Inferior parietal cortex (tissue), 1 donor: ENCODE measurements around the gene USHBP1.

Source experiments
- DNase-seq: peaks from one replicate; pipeline ENCODE4 v3.0.0-alpha.2; 2016; ENCODE audit errors: extremely low spot score

USHBP1 gene

DNA sequence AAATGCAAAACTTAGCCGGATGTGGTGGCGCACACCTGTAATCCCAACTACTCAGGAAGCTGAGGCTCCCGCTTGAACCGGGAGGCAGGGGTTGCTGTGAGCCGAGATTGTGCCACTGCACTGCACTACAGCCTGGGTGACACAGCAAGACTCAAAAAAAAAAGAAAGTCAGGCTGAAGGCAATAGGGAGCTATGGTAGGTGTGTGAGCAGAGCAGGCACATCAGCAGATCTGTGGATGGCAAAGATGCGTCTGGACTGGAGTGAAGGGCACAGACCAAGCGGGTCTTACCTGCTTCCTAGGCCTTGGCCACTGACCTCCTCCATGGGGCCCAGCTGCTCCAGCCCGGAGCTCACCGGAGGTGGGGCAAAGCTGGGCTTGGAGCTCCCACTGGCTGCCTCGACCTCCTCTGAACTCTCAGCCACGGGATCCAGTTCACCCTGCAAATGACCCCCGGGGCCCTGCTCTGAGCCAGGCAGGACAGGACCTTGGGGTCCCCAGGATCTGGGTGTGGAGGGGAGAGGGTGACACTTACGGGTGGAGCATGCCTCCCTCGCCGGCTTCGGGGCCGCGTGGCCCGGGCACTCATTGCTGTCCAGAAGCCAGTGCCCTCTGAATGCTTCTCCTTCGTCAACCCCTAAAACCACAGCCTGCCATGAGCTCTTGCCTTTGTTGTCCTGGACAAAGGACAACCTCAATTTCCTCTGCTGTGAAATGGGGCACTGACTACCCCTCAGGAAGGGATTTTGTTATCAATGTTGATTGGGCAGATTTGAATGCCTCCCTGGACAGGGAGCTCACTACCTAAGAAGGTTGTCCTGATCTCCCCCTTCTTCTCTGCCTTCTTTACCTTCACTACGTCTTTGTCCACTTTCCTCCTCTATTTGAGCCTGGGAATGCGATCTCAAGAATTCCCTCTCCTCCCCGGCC is 569 bp downstream of the USHBP1 start:
- no peak for DNase-seq

DNA sequence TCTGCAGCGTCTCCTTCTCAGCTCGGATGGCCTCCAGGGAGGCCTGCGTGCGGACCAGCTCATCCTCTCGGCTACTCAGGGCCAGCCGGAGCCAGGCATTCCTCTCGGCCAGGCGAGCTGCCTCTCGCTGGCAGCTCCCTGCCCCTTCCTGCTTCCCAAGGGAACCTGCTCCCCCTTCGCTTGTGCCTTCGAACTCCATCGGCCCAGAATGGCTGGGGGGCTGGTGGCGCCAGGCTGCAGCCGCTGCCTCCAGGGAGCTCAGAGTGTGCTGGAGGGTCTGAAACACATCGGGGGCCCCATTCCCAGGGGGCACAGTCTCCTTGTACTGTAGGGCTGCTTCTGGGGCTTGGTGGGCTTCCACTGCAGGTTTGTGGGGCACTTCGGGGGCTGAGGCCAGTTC is 2.0 kb downstream of the USHBP1 start:
- no peak for DNase-seq

- peak; percentile 61 for DNase-seq
Measured at GRCh38 chr19:17260842-17261325, 3.7 kb downstream of the USHBP1 start.

DNA sequence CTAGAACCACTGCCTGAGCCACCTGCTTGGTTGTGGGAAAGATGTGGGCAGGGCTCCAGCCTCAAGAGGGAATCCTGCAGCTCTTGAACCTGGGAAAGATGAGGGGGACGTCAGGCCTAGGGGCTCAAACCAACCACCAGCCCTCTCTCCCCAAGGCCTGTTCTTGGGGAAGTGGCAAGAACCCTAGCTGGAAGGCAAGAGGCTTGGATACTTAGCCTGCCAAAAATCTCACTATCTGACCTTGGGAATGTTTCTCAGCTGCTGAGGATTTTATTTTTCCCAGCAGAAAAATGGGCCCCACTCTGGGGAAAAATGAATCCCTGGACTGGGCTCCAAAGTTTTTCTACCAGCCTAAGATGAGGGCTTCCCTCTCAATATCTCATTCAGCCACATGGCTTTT is 4.6 kb downstream of the USHBP1 start:
- no peak for DNase-seq

DNA sequence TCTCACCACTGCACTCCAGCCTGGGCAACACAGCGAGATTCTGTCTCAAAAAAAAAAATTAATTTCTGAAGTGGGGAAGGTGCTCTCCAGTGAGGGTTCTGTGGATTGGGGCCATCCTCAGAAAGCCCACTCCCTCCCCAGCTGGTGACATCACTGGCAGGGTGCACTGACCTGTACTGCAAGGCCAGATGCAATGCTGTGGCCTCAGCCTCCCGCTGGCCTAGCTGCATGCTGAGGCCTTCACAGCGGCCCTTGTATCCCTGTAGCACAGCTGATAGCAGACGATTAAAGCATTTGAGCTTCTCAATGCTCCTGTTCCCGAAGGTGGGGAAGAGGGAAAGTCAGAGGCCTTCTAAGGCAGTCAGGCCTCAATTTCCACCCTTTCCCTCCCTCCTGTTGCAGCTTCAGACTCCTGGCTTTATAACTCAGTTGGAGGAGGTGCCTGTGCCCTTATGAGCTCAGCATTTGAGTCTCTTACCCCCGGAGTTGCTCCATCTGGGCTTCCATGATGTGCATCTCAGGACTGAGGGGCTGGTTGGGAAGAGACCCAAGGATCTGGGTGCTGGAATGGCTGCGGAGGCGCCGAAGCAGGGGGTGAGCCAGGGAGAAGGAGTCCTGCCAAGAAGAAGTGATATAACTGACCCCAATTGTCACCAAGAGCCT is 5.3 kb downstream of the USHBP1 start:
- no peak for DNase-seq

GRCh38 chr19:17256130-17256529 is 8.4 kb downstream of the USHBP1 start:
- DNase-seq, result no peak

- no peak for DNase-seq
Measured at GRCh38 chr19:17255150-17255621, 9.4 kb downstream of the USHBP1 start.

- DNase-seq, result no peak
Measured at GRCh38 chr19:17254636-17255035, 9.9 kb downstream of the USHBP1 start.

DNA sequence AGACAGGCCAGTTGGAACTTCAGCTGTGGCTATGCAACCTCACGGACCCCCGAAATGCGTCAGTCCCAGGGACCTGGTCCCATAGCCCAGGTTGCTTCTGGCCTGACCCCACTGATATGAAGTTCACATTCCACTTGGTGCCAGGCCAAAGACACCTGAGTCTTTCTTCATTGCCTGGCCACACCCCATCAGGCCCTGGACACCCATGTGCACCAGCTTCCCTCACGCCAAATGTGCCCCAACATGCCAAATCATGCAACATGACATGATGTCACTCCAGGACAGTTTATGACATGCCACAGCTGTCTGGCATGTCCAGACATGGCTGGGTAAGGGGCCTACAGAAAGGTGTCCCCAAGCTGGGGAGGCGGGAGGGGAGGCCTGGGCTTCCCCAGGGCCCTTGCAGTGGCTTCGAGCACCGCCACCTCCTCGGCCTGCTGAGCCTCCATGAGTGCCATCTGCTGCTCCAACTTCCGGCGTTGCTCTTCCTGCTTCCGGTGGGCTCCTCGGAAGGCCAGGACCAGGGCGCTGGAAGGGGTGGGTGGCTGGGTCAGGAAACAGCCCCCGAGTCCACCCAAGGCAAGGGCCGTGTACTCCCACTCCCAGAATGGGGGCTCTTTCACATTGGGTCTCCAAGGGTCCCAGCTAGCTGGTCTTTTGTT is 14.5 kb downstream of the USHBP1 start:
- no peak for DNase-seq

DNA sequence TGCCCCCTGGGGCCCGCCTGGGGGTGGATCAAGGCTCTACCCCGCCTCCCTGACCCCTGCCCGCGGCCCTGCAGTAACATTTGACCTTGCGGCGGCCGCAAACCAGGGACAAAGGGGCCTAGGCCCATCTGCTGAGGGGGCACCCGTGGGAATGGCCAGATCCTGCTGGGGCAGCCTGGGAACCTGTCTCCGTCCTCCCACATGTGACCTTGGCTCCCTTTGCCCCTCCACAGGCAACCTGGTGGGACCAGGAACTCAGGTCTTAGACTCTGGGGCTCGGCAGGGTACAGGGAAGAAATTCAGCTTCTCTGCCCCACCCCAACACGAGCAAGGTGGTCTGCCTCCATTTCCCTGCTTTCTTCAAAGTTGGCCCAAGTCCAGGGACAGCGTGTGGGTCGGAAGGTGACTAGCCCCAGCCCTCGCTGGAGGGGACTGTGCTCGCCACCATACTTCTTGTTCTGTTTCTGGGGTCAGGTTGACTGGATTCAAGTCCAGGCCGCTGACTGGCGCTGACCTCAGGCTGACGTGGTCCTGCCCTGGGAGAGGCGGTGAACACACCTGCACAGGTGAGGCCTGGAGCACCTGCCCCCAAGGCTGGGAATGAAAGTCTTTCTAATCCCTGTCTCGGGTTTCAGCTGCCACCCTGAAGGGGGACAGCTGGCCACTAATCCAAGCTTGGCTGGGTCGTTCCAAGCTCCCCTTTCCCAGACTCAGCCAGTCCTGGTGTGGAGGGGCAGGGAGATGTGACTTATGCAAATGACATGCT is 16.4 kb downstream of the USHBP1 start:
- no peak for DNase-seq

DNA sequence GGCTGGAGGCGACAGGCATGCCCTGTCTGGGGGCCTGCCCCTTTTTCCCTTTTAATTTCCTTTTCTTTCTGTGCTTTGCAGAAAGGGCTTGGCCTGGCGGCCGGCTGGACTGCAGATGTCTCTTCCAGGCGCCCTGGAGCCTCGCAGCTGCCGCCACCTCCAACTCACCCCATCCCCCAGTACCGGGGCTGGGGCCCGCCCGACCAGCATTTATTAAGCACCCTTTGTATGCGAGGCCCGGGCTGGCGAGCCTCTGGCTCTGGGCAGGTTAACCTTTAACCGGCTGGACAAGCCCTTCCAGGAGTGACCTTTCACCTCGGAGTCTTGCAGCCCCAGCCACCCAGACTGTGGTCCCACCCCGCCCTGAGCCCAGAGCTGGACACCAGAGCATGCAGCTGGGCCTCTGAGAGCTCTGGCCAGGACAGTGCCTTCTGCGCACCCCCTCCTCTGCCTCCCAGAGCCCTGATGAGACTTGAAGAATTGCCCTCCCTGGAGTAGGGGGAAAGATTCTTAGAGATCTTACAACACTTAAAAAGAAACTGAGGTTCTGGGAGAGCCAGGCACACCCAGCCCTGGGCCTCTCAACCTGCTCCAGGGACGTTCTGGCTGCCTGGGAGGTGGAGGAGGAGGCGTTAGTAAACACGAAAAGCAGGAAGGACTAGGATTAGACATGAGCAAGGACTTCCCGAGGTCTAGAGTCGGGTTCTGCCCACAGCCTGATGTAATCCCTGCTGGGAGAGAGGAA is 17.7 kb downstream of the USHBP1 start:
- DNase-seq, result no peak

- DNase-seq, result no peak
Measured at GRCh38 chr19:17245535-17245984, 19.0 kb downstream of the USHBP1 start, which contains the start of gene NR2F6. TSS of gene NR2F6 (minus strand) at chr19:17245919. CDS start at chr19:17245220, 699 bp downstream.

- DNase-seq, result no peak
Measured at GRCh38 chr19:17244618-17245534, 19.7 kb downstream of the USHBP1 start.

DNA sequence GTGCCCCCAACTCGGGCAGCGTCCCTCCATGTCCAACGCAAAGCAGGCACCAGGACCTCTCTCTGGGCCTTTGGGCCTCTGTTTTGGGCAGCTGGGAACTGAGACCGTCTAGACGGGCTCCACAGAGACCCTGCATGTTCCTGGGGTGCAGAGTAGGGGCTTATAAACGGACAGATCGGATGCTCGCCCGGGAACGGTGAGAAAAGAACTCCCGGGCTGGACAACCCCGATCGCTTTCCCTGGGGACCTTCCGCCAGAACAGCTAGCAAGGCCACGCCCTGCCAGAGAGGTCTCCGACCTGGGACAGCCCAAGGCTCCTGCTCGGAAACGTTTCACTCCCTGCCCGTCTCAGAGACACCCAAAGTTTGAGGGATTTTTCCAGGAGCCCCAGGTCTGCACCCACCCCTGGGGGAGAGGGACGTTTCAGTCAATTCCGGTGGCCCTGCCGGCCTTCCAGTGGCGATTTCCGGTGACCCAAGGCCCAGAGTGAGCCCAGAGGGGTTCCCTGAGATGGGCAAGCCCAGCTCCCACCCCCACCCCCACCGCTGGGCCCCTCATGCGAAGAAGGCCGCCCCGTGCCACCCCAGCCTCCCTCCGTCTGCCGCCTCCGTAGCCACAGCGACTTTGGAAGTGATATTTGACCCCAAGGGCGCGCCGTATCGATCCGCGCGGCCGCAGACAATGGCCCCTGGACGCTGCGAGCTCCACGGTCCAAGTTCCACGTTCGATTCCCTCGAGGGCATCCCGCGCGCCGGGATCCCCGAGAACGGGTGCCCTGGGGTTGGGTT is 20.5 kb downstream of the USHBP1 start:
- DNase-seq, result no peak

GRCh38 chr19:17243211-17243829 is 21.2 kb downstream of the USHBP1 start:
- no peak for DNase-seq

DNA sequence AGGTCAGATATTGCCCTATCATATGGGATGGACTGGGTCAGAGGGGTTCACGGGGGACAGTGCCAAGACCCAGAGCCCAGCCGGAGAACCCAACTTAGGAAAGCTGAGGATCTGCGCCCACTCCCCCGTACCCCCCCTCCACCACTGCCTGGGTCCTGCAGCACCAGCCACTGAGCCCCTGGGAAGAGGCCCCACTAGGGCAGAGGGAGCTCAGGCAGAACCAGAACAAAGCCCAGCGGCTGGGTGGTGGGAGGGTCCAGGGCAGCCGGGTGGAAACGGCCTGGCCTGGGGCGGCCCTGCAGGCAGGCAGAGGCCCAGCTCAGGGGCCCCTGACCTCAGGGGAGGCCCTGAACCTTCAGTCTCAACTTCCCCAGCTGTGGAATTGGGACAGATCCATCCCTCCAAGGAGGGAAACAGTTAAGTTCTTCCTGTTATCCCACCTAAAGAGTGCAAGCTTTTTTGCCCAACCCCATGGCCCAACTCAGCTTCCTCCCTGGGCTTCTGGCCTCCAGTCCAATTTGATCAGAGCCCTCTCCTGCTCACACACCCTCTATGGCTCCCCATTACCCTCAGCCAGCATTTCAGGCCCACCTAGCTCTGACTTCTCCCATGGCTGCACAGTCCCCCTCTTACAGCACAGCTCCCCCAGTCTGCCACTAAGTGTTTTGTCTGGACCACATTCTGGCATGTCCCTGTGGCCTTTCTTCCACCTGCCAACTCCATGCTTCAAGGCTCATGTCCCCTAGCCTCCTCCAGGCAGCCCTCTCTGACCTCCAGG is 21.9 kb downstream of the USHBP1 start:
- DNase-seq, result no peak

DNA sequence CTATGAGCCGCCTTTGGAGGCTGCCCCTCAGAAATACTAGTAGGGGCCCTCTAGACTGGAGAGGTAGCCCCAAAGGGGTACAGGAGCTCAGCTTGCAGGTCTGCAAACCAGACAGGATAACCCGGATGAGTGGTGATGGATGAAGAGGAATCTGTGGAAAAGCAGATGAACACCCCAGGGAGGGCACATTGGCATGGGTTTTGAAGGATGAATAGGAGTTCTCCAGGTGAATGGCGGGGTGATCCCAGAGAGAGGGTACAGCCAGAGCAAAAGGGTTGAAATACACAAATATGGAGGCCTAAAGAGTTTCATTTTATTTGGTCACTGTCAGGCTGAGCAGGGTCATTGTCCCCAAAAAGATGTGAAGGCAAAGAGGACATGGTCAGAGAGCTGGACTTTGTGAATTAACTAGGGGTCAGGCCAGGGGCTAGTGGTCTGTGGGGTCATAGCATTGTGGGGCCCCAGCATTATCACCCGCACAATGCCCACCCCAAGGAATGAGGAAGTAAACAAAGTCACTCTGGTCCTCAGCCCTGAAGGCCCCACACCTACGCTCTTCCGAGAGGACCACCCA is 23.6 kb downstream of the USHBP1 start:
- no peak for DNase-seq
